GM23338 (cell line): ENCODE results near the gene PLEKHG4B. TPM values are rescaled to one million over a fixed set of nuclear protein-coding genes. Genes with fewer than 3 reads are reported as not detected.

Experiments
- ATAC-seq: fragments of 200-7000 bp; cut with Tn5 transposase; 3 replicates; pipeline ENCODE4 v1.9.1; 2020
- DNase-seq: peaks from one replicate; pipeline ENCODE4 v3.0.0-alpha.2; 2015; ENCODE audit warnings: low spot score
- H2AFZ ChIP-seq: fragments of 200-600 bp; sonication (generic); 2 replicates; pipeline ENCODE4 v1.8.0; 2016; ENCODE audit warnings: antibody characterized with exemption, mild to moderate bottlenecking, moderate library complexity
- H3F3A ChIP-seq: fragments of 200-600 bp; sonication (generic); replicated peaks from 2 replicates; pipeline ENCODE4 v1.8.0; 2017; ENCODE audit warnings: antibody characterized with exemption, mixed run types, low read depth
- H3K27ac ChIP-seq: fragments of 200-600 bp; sonication (generic); 2 replicates; pipeline ENCODE4 v1.6.1; 2016; ENCODE audit warnings: low read depth
- H3K27me3 ChIP-seq: fragments of 200-600 bp; sonication (generic); 2 replicates; pipeline ENCODE4 v1.8.0; 2016; ENCODE audit warnings: mild to moderate bottlenecking, mixed run types, moderate library complexity; ENCODE audit not compliant: insufficient read depth
- H3K36me3 ChIP-seq: fragments of 200-600 bp; sonication (generic); 2 replicates; pipeline ENCODE4 v1.8.0; 2016; ENCODE audit warnings: mild to moderate bottlenecking; ENCODE audit not compliant: insufficient read depth
- H3K4me1 ChIP-seq: fragments of 200-600 bp; sonication (generic); 2 replicates; pipeline ENCODE4 v1.8.0; 2016; ENCODE audit warnings: mild to moderate bottlenecking, moderate library complexity; ENCODE audit not compliant: insufficient read depth
- H3K4me2 ChIP-seq: fragments of 200-600 bp; sonication (generic); 2 replicates; pipeline ENCODE4 v1.7.1; 2017; ENCODE audit warnings: mixed run types
- H3K4me3 ChIP-seq: fragments of 200-600 bp; sonication (generic); 2 replicates; pipeline ENCODE4 v1.6.1; 2016; ENCODE audit warnings: mixed run types
- H3K79me2 ChIP-seq: fragments of 200-600 bp; sonication (generic); replicated peaks from 2 replicates; pipeline ENCODE4 v1.8.0; 2017; ENCODE audit warnings: mild to moderate bottlenecking; ENCODE audit not compliant: insufficient read depth
- H3K9me2 ChIP-seq: fragments of 200-600 bp; sonication (generic); 2 replicates; pipeline ENCODE4 v1.8.0; 2017; ENCODE audit not compliant: insufficient read depth
- H4K20me1 ChIP-seq: fragments of 200-600 bp; sonication (generic); replicated peaks from 2 replicates; pipeline ENCODE4 v1.8.0; 2017; ENCODE audit warnings: mild to moderate bottlenecking; ENCODE audit not compliant: insufficient read depth
- H3K27ac Mint-ChIP-seq: 2 replicates; pipeline ENCODE4 v1.8.0; 2020; ENCODE audit warnings: inconsistent platforms, mild to moderate bottlenecking, moderate library complexity, mixed read lengths
- H3K27me3 Mint-ChIP-seq: 3 replicates; pipeline ENCODE4 v1.8.0; 2022; ENCODE audit warnings: low read depth, mild to moderate bottlenecking, moderate library complexity, mixed read lengths, inconsistent platforms; ENCODE audit not compliant: insufficient read depth, poor library complexity
- H3K36me3 Mint-ChIP-seq: 3 replicates; pipeline ENCODE4 v1.8.0; 2021; ENCODE audit warnings: low read depth, mild to moderate bottlenecking, inconsistent platforms, moderate library complexity, mixed read lengths
- H3K4me1 Mint-ChIP-seq: 3 replicates; pipeline ENCODE4 v1.8.0; 2020; ENCODE audit warnings: mild to moderate bottlenecking, inconsistent platforms, mixed read lengths
- H3K4me3 Mint-ChIP-seq: 3 replicates; pipeline ENCODE4 v1.8.0; 2021; ENCODE audit warnings: moderate library complexity, mild to moderate bottlenecking, inconsistent platforms, mixed read lengths
- H3K9me3 Mint-ChIP-seq: 3 replicates; pipeline ENCODE4 v1.8.0; 2020; ENCODE audit warnings: moderate library complexity, mild to moderate bottlenecking, inconsistent platforms, mixed read lengths
- CREB1 ChIP-seq: fragments of 250-450 bp; sonication (Bioruptor Pico); IDR thresholded peaks from 2 replicates; pipeline ENCODE4 v1.5.0; 2020; ENCODE audit warnings: low read depth, mild to moderate bottlenecking, moderate library complexity
- EZH2 ChIP-seq: fragments of 200-600 bp; sonication (generic); IDR thresholded peaks from one replicate; pipeline ENCODE4 v1.8.0; 2017; ENCODE audit warnings: antibody characterized with exemption, mild to moderate bottlenecking, low read depth; ENCODE audit not compliant: unreplicated experiment
- EZH2phosphoT487 ChIP-seq: fragments of 200-600 bp; sonication (generic); IDR thresholded peaks from one replicate; pipeline ENCODE4 v1.8.1; 2018; ENCODE audit warnings: antibody characterized with exemption; ENCODE audit not compliant: unreplicated experiment
- JUNB ChIP-seq: IDR thresholded peaks from one replicate; pipeline ENCODE4 v1.6.1; 2016; ENCODE audit warnings: antibody characterized with exemption; ENCODE audit not compliant: unreplicated experiment
- NANOG ChIP-seq: IDR thresholded peaks from 2 replicates; pipeline ENCODE4 v1.6.1; 2016; ENCODE audit warnings: antibody characterized with exemption, borderline replicate concordance
- POLR2AphosphoS5 ChIP-seq: IDR thresholded peaks from 2 replicates; pipeline ENCODE4 v1.6.1; 2016; ENCODE audit warnings: antibody characterized with exemption, low read depth
- STAT1 ChIP-seq: IDR thresholded peaks from one replicate; pipeline ENCODE4 v1.6.1; 2016; ENCODE audit warnings: antibody characterized with exemption; ENCODE audit not compliant: unreplicated experiment
- ZNF114 ChIP-seq: fragments of 250-450 bp; sonication (Bioruptor Pico); IDR thresholded peaks from 2 replicates; pipeline ENCODE4 v1.5.0; 2020; ENCODE audit warnings: mild to moderate bottlenecking, moderate library complexity
- ZNF331 ChIP-seq: fragments of 250-450 bp; sonication (Bioruptor Pico); IDR thresholded peaks from 2 replicates; pipeline ENCODE4 v1.5.0; 2020; ENCODE audit warnings: low read depth, mild to moderate bottlenecking, moderate library complexity
- polyA plus RNA-seq: library from polyadenylated mRNA; unstranded; fragments of >200 nt; fragmentation: Nextera tagmentation; extraction: Ambion mirVana; gene quantifications from 2 replicates; pipeline ENCODE4 v1.2.1, GENCODE V29; 2016
- total RNA-seq: library from RNA; depleted of rRNA; stranded (reverse); fragments of >200 nt; shearing (Covaris generic); gene quantifications from 2 replicates; pipeline ENCODE4 v1.2.3, GENCODE V29; 2014
- TF ChIP-seq, protein P1 (sequence below): IDR thresholded peaks from one replicate; pipeline ENCODE4 v1.6.1; 2018; ENCODE audit warnings: antibody characterized with exemption; ENCODE audit not compliant: unreplicated experiment
- TF ChIP-seq, protein P2 (sequence below): fragments of 250-450 bp; sonication (Bioruptor Pico); IDR thresholded peaks from 2 replicates; pipeline ENCODE4 v1.5.0; 2020; ENCODE audit warnings: mild to moderate bottlenecking, moderate library complexity
- TF ChIP-seq, protein P3 (sequence below): IDR thresholded peaks from 2 replicates; pipeline ENCODE4 v1.6.1; 2016; ENCODE audit warnings: antibody characterized with exemption
- TF ChIP-seq, protein P4 (sequence below), 2 experiments: fragments of 200-600 bp in 1 of 2; sonication (generic) in 1 of 2; conservative IDR thresholded peaks; 2 replicates each; pipeline versions ENCODE4 v1.5.1 to v1.6.1; 2016 to 2017; ENCODE audit warnings: antibody characterized with exemption in 2 of 2, low read depth in 2 of 2, mild to moderate bottlenecking in 2 of 2, moderate library complexity in 1 of 2

The PLEKHG4B gene
- total and polyA plus RNA-seq, 2 experiments from 2014 or later: 33.5 to 54.8 TPM

DNA sequence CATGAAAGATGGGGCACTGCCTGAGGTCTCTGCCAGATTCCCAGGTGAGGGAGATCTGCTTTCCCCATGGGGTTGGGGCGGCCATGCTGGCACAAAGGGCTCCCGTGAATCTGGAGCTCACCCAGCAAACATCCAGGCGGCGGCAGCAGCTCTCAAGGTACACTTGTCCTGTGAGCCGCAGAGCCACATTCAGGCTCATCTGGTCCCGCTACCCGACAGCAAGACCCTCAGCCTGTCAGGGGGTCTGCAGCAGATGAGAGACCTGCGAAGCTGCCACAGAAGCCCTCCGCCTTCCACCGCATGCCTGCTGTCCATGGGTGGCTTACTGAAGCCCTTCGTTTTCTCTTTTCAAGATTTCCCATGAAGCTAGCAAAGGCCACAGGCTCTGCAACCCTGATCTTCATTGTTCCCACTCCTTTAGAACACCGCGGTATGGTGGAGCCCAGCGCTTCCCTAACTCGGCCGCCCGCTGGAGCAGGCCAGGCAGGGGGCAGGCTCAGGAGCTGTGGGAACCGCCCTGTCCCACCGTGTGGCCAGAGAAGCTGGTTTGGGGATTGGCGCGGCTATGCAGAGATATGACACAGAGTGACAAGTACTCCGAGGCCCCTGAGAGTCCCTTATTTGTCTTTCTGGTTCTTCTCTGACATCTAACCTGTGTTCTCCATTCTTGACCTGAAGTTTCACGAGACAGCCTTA is 108.1 kb downstream of the PLEKHG4B start:
- no peaks in the 10 kb centered on the region for H3K36me3 ChIP-seq
- Mint-ChIP-seq H3K4me3 (no peak overlapping the region; the same call in 2 of the 3 replicates), H3K9me3 (no peaks in the 10 kb centered on the region), H3K4me1 (peaks cover 19% of the 10 kb centered on the region), H3K36me3 (peaks cover 23% of the 10 kb centered on the region), H3K27me3 (peaks cover 13% of the 10 kb centered on the region), H3K27ac (no peak overlapping the region)
- no peak overlapping the region for H3K4me3 ChIP-seq
- H3F3A ChIP-seq: peaks cover 3% of the 10 kb centered on the region; the same call in 1 of the 2 replicates
- H3K9me2 ChIP-seq: no peaks in the 10 kb centered on the region
- peak; percentile 68 for ATAC-seq
- H3K27me3 ChIP-seq: no peaks in the 10 kb centered on the region
- H3K79me2 ChIP-seq: peaks cover 6% of the 10 kb centered on the region; the same call in 1 of the 2 replicates
- DNase-seq: no peak
- no peak overlapping the region for H2AFZ ChIP-seq
- no peak overlapping the region for H3K4me2 ChIP-seq
- TF ChIP-seq, protein P1, sequence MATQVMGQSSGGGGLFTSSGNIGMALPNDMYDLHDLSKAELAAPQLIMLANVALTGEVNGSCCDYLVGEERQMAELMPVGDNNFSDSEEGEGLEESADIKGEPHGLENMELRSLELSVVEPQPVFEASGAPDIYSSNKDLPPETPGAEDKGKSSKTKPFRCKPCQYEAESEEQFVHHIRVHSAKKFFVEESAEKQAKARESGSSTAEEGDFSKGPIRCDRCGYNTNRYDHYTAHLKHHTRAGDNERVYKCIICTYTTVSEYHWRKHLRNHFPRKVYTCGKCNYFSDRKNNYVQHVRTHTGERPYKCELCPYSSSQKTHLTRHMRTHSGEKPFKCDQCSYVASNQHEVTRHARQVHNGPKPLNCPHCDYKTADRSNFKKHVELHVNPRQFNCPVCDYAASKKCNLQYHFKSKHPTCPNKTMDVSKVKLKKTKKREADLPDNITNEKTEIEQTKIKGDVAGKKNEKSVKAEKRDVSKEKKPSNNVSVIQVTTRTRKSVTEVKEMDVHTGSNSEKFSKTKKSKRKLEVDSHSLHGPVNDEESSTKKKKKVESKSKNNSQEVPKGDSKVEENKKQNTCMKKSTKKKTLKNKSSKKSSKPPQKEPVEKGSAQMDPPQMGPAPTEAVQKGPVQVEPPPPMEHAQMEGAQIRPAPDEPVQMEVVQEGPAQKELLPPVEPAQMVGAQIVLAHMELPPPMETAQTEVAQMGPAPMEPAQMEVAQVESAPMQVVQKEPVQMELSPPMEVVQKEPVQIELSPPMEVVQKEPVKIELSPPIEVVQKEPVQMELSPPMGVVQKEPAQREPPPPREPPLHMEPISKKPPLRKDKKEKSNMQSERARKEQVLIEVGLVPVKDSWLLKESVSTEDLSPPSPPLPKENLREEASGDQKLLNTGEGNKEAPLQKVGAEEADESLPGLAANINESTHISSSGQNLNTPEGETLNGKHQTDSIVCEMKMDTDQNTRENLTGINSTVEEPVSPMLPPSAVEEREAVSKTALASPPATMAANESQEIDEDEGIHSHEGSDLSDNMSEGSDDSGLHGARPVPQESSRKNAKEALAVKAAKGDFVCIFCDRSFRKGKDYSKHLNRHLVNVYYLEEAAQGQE: no peak
- TF ChIP-seq, protein P2, sequence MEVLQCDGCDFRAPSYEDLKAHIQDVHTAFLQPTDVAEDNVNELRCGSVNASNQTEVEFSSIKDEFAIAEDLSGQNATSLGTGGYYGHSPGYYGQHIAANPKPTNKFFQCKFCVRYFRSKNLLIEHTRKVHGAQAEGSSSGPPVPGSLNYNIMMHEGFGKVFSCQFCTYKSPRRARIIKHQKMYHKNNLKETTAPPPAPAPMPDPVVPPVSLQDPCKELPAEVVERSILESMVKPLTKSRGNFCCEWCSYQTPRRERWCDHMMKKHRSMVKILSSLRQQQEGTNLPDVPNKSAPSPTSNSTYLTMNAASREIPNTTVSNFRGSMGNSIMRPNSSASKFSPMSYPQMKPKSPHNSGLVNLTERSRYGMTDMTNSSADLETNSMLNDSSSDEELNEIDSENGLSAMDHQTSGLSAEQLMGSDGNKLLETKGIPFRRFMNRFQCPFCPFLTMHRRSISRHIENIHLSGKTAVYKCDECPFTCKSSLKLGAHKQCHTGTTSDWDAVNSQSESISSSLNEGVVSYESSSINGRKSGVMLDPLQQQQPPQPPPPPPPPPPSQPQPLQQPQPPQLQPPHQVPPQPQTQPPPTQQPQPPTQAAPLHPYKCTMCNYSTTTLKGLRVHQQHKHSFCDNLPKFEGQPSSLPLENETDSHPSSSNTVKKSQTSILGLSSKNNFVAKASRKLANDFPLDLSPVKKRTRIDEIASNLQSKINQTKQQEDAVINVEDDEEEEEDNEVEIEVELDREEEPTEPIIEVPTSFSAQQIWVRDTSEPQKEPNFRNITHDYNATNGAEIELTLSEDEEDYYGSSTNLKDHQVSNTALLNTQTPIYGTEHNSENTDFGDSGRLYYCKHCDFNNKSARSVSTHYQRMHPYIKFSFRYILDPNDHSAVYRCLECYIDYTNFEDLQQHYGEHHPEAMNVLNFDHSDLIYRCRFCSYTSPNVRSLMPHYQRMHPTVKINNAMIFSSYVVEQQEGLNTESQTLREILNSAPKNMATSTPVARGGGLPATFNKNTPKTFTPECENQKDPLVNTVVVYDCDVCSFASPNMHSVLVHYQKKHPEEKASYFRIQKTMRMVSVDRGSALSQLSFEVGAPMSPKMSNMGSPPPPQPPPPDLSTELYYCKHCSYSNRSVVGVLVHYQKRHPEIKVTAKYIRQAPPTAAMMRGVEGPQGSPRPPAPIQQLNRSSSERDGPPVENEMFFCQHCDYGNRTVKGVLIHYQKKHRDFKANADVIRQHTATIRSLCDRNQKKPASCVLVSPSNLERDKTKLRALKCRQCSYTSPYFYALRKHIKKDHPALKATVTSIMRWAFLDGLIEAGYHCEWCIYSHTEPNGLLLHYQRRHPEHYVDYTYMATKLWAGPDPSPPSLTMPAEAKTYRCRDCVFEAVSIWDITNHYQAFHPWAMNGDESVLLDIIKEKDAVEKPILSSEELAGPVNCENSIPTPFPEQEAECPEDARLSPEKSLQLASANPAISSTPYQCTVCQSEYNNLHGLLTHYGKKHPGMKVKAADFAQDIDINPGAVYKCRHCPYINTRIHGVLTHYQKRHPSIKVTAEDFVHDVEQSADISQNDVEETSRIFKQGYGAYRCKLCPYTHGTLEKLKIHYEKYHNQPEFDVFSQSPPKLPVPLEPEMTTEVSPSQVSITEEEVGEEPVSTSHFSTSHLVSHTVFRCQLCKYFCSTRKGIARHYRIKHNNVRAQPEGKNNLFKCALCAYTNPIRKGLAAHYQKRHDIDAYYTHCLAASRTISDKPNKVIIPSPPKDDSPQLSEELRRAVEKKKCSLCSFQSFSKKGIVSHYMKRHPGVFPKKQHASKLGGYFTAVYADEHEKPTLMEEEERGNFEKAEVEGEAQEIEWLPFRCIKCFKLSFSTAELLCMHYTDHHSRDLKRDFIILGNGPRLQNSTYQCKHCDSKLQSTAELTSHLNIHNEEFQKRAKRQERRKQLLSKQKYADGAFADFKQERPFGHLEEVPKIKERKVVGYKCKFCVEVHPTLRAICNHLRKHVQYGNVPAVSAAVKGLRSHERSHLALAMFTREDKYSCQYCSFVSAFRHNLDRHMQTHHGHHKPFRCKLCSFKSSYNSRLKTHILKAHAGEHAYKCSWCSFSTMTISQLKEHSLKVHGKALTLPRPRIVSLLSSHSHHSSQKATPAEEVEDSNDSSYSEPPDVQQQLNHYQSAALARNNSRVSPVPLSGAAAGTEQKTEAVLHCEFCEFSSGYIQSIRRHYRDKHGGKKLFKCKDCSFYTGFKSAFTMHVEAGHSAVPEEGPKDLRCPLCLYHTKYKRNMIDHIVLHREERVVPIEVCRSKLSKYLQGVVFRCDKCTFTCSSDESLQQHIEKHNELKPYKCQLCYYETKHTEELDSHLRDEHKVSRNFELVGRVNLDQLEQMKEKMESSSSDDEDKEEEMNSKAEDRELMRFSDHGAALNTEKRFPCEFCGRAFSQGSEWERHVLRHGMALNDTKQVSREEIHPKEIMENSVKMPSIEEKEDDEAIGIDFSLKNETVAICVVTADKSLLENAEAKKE (CRISPR knock-in tag): no peak
- TF ChIP-seq ZNF331 (CRISPR knock-in tag) (no peak), NANOG (no peak), STAT1 (no peak), ZNF114 (no peak), EZH2phosphoT487 (no peak), CREB1 (CRISPR knock-in tag) (no peak), JUNB (no peak), EZH2 (no peak), POLR2AphosphoS5 (no peak)
- TF ChIP-seq, protein P3, sequence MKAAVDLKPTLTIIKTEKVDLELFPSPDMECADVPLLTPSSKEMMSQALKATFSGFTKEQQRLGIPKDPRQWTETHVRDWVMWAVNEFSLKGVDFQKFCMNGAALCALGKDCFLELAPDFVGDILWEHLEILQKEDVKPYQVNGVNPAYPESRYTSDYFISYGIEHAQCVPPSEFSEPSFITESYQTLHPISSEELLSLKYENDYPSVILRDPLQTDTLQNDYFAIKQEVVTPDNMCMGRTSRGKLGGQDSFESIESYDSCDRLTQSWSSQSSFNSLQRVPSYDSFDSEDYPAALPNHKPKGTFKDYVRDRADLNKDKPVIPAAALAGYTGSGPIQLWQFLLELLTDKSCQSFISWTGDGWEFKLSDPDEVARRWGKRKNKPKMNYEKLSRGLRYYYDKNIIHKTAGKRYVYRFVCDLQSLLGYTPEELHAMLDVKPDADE: no peak
- TF ChIP-seq, protein P4, sequence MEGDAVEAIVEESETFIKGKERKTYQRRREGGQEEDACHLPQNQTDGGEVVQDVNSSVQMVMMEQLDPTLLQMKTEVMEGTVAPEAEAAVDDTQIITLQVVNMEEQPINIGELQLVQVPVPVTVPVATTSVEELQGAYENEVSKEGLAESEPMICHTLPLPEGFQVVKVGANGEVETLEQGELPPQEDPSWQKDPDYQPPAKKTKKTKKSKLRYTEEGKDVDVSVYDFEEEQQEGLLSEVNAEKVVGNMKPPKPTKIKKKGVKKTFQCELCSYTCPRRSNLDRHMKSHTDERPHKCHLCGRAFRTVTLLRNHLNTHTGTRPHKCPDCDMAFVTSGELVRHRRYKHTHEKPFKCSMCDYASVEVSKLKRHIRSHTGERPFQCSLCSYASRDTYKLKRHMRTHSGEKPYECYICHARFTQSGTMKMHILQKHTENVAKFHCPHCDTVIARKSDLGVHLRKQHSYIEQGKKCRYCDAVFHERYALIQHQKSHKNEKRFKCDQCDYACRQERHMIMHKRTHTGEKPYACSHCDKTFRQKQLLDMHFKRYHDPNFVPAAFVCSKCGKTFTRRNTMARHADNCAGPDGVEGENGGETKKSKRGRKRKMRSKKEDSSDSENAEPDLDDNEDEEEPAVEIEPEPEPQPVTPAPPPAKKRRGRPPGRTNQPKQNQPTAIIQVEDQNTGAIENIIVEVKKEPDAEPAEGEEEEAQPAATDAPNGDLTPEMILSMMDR (conservative IDR thresholded peaks at IDR 0.05; ENCODE audit: low read depth in 2 of 2): no peak
- no peaks in the 10 kb centered on the region; the same call in 1 of the 2 replicates for H3K4me1 ChIP-seq
- peaks cover 7% of the 10 kb centered on the region for H4K20me1 ChIP-seq
- no peak overlapping the region for H3K27ac ChIP-seq
